Measurements from ENCODE around the gene TDRD3.

The TDRD3 gene

GRCh38 chr13:60418954-60419353, 21.9 kb downstream of the TDRD3 start:
- Histone ChIP-seq H2AFZ (ENCODE audit: low read length) (no peak overlapping the region), H3K27ac (ENCODE audit: low read depth, low read length, poor library complexity, severe bottlenecking) (no peak overlapping the region), H3K79me2 (ENCODE audit: insufficient read depth, low read length) (no peaks in the 10 kb centered on the region), H3K4me2 (ENCODE audit: low read length) (no peak overlapping the region), H3K9me2 (ENCODE audit: low read depth, low read length) (no peaks in the 10 kb centered on the region), H3K36me3 (ENCODE audit: insufficient read depth, low read length) (no peaks in the 10 kb centered on the region), H4K20me1 (ENCODE audit: insufficient read depth, low read length) (no peaks in the 10 kb centered on the region), H3F3A (ENCODE audit: insufficient read depth, low read length) (no peaks in the 10 kb centered on the region), H3K4me1 (ENCODE audit: insufficient read depth, low read length, severe bottlenecking) (no peaks in the 10 kb centered on the region), H3K4me3 (ENCODE audit: low read depth, low read length, poor library complexity, severe bottlenecking) (no peak overlapping the region), H3K9me3 (ENCODE audit: low read length) (0 out of 2 replicates have a peak, but pooled peaks cover 6% of the 10 kb centered on the region), H3K9ac (ENCODE audit: low read length) (no peak overlapping the region), H3K27me3 (ENCODE audit: insufficient read depth, low read length) (no peaks in the 10 kb centered on the region)
- TF ChIP-seq EZH2 (IDR thresholded peaks at IDR 0.05; ENCODE audit: borderline replicate concordance, low read length), result no peak
- TF ChIP-seq, protein P1, sequence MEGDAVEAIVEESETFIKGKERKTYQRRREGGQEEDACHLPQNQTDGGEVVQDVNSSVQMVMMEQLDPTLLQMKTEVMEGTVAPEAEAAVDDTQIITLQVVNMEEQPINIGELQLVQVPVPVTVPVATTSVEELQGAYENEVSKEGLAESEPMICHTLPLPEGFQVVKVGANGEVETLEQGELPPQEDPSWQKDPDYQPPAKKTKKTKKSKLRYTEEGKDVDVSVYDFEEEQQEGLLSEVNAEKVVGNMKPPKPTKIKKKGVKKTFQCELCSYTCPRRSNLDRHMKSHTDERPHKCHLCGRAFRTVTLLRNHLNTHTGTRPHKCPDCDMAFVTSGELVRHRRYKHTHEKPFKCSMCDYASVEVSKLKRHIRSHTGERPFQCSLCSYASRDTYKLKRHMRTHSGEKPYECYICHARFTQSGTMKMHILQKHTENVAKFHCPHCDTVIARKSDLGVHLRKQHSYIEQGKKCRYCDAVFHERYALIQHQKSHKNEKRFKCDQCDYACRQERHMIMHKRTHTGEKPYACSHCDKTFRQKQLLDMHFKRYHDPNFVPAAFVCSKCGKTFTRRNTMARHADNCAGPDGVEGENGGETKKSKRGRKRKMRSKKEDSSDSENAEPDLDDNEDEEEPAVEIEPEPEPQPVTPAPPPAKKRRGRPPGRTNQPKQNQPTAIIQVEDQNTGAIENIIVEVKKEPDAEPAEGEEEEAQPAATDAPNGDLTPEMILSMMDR (IDR thresholded peaks at IDR 0.05; ENCODE audit: low read length), result no peak

DNA sequence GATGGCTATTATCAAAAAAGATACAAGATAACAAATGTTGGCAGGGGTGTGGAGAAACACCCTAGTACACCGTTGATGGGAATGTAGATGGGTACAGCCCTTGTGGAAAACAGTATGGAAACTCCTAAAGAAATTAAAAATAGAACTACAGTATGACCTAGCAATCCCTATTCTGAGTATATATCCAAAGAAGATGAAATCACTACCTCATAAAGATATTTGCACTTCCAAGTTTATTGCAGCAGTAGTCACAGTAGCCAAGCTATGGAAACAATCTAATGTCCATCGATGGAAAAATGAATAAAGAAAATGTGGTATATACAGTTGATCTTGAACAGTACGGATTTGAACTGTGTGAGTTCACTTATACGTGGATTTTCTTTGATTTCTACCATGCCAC, 28.3 kb downstream of the TDRD3 start:
- Histone ChIP-seq H2AFZ (ENCODE audit: low read length) (no peak overlapping the region), H3K79me2 (ENCODE audit: insufficient read depth, low read length) (no peaks in the 10 kb centered on the region), H4K20me1 (ENCODE audit: insufficient read depth, low read length) (no peaks in the 10 kb centered on the region), H3K9me3 (ENCODE audit: low read length) (0 out of 2 replicates have a peak, but pooled peaks cover 6% of the 10 kb centered on the region), H3K36me3 (ENCODE audit: insufficient read depth, low read length) (no peaks in the 10 kb centered on the region), H3K9ac (ENCODE audit: low read length) (no peak overlapping the region), H3K4me2 (ENCODE audit: low read length) (no peak overlapping the region), H3F3A (ENCODE audit: insufficient read depth, low read length) (no peaks in the 10 kb centered on the region), H3K4me3 (ENCODE audit: low read depth, low read length, poor library complexity, severe bottlenecking) (no peak overlapping the region), H3K9me2 (ENCODE audit: low read depth, low read length) (no peaks in the 10 kb centered on the region), H3K27ac (ENCODE audit: low read depth, low read length, poor library complexity, severe bottlenecking) (no peak overlapping the region), H3K4me1 (ENCODE audit: insufficient read depth, low read length, severe bottlenecking) (no peaks in the 10 kb centered on the region), H3K27me3 (ENCODE audit: insufficient read depth, low read length) (no peaks in the 10 kb centered on the region)
- no peak for TF ChIP-seq EZH2 (IDR thresholded peaks at IDR 0.05; ENCODE audit: borderline replicate concordance, low read length)
- TF ChIP-seq, protein P1 (IDR thresholded peaks at IDR 0.05; ENCODE audit: low read length), result no peak

DNA sequence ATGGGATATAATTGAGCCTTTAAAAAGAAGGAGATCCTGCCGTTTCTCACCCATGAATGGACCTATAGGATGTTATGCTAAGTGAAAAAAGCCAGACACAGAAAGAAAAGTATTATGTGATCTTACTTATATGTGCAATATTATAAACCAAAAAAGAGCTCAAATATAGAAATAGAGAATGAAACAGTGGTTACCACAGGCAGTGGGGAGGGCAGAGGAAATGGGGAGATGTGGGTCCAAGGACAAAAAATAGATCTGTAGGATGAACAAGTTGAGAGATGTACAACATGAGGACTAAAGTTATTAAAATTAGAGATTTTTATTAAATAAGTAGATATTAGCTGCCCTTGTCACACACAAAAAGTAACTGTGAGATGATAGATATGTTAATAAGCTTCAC, 29.1 kb downstream of the TDRD3 start:
- no peak for TF ChIP-seq EZH2 (IDR thresholded peaks at IDR 0.05; ENCODE audit: borderline replicate concordance, low read length)
- TF ChIP-seq, protein P1 (IDR thresholded peaks at IDR 0.05; ENCODE audit: low read length), result no peak
- 0 out of 2 replicates have a peak, but pooled peaks cover 6% of the 10 kb centered on the region for H3K9me3 ChIP-seq (ENCODE audit: low read length)
- no peak overlapping the region for H3K9ac ChIP-seq (ENCODE audit: low read length)
- H2AFZ ChIP-seq (ENCODE audit: low read length), result no peak overlapping the region
- H4K20me1 ChIP-seq (ENCODE audit: insufficient read depth, low read length), result no peaks in the 10 kb centered on the region
- no peak overlapping the region for H3K27ac ChIP-seq (ENCODE audit: low read depth, low read length, poor library complexity, severe bottlenecking)
- H3K36me3 ChIP-seq (ENCODE audit: insufficient read depth, low read length), result no peaks in the 10 kb centered on the region
- no peak overlapping the region for H3K4me3 ChIP-seq (ENCODE audit: low read depth, low read length, poor library complexity, severe bottlenecking)
- H3K9me2 ChIP-seq (ENCODE audit: low read depth, low read length), result no peaks in the 10 kb centered on the region
- no peaks in the 10 kb centered on the region for H3K4me1 ChIP-seq (ENCODE audit: insufficient read depth, low read length, severe bottlenecking)
- no peaks in the 10 kb centered on the region for H3K79me2 ChIP-seq (ENCODE audit: insufficient read depth, low read length)
- H3K4me2 ChIP-seq (ENCODE audit: low read length), result no peak overlapping the region
- H3F3A ChIP-seq (ENCODE audit: insufficient read depth, low read length), result no peaks in the 10 kb centered on the region
- no peaks in the 10 kb centered on the region for H3K27me3 ChIP-seq (ENCODE audit: insufficient read depth, low read length)

Data from OCI-LY1 (cell line).